H1 (cell line): ENCODE measurements around the gene RXRA. TPM values are rescaled to one million over a fixed set of nuclear protein-coding genes. Genes with fewer than 3 reads are reported as not detected.

ENCODE experiments used
- CTCF ChIA-PET: fragments of 300-600 bp; sonication (Branson Sonifier 250); formaldehyde crosslinking; loops from one replicate; lab custom pipeline; 2021; ENCODE audit not compliant: partially characterized antibody; lab: Charles Lee
- POLR2A ChIA-PET: fragments of 300-600 bp; sonication (Branson Sonifier 250); formaldehyde crosslinking; loops from one replicate; lab custom pipeline; 2021; ENCODE audit warnings: inconsistent platforms; ENCODE audit not compliant: partially characterized antibody; lab: Charles Lee
- DNase-seq, 2 experiments: peaks; one replicate each; pipeline versions ENCODE4 v3.0.0 to v3.0.0-alpha.2; 2010 to 2022; ENCODE audit warnings: low spot score in 2 of 2, low read depth in 1 of 2, mixed read lengths in 1 of 2
- FAIRE-seq: peaks from 2 replicates; lab custom pipeline; 2011; peaks lifted over from hg19 to GRCh38; lab: Jason Lieb, UNC
- H2AFZ ChIP-seq: 2 replicates; pipeline ENCODE4 v1.8.1; 2012; ENCODE audit warnings: low read length, inconsistent platforms
- H2AK5ac ChIP-seq: 2 replicates; pipeline ENCODE4 v1.6.1; 2013; ENCODE audit warnings: low read depth, low read length
- H2BK120ac ChIP-seq: replicated peaks from 2 replicates; pipeline ENCODE3; 2013; ENCODE audit warnings: low read depth, low read length, inconsistent platforms
- H2BK12ac ChIP-seq: 2 replicates; pipeline ENCODE4 v1.6.1; 2013; ENCODE audit warnings: low read depth, low read length
- H2BK15ac ChIP-seq: 2 replicates; pipeline ENCODE4 v1.6.1; 2013; ENCODE audit warnings: low read length
- H2BK20ac ChIP-seq: 2 replicates; pipeline ENCODE4 v1.6.1; 2013; ENCODE audit warnings: low read length
- H2BK5ac ChIP-seq: 2 replicates; pipeline ENCODE4 v1.6.1; 2013; ENCODE audit warnings: low read depth, low read length
- H3K14ac ChIP-seq: 2 replicates; pipeline ENCODE4 v1.6.1; 2013; ENCODE audit warnings: inconsistent platforms; ENCODE audit not compliant: insufficient read length
- H3K18ac ChIP-seq: 2 replicates; pipeline ENCODE4 v1.6.1; 2013; ENCODE audit warnings: low read length; ENCODE audit errors: extremely low read depth
- H3K23ac ChIP-seq: 2 replicates; pipeline ENCODE4 v1.6.1; 2013; ENCODE audit warnings: inconsistent platforms; ENCODE audit not compliant: insufficient read length
- H3K23me2 ChIP-seq: 2 replicates; pipeline ENCODE4 v1.6.1; 2013; ENCODE audit warnings: low read depth, low read length
- H3K27ac ChIP-seq: 2 replicates; pipeline ENCODE4 v1.6.1; 2011; ENCODE audit warnings: low read depth, low read length, inconsistent platforms
- H3K27me3 ChIP-seq, 4 experiments: replicated peaks in 1 of 4; 1 replicate in 1 of 4; 2 replicates in 3 of 4; pipeline versions ENCODE4 v1.6.1 to v1.8.1; 2011 to 2013; ENCODE audit warnings: low read length in 3 of 4, mild to moderate bottlenecking in 3 of 4, inconsistent platforms in 2 of 4, mixed read lengths in 2 of 4, moderate library complexity in 1 of 4; ENCODE audit not compliant: control insufficient read depth in 3 of 4, insufficient read depth in 3 of 4; ENCODE audit errors: extremely low read depth in 1 of 4
- H3K36me3 ChIP-seq, 4 experiments: 2 replicates each; pipeline versions ENCODE4 v1.6.1 to v1.8.1; 2011 to 2013; ENCODE audit warnings: mild to moderate bottlenecking in 4 of 4, low read length in 3 of 4, moderate library complexity in 2 of 4, control low read depth in 1 of 4, inconsistent platforms in 1 of 4; ENCODE audit not compliant: insufficient read depth in 4 of 4, control insufficient read depth in 2 of 4
- H3K4ac ChIP-seq: replicated peaks from 2 replicates; pipeline ENCODE3; 2013; ENCODE audit warnings: low read length, low read depth, mixed read lengths, inconsistent platforms; ENCODE audit not compliant: insufficient read length
- H3K4me1 ChIP-seq, 4 experiments: replicated peaks in 1 of 4; 1 replicate in 1 of 4; 2 replicates in 3 of 4; pipeline versions ENCODE4 v1.6.1 to v1.8.1; 2011 to 2013; ENCODE audit warnings: low read length in 3 of 4, inconsistent platforms in 2 of 4, mixed read lengths in 1 of 4; ENCODE audit not compliant: insufficient read depth in 4 of 4, control insufficient read depth in 3 of 4
- H3K4me2 ChIP-seq, 2 experiments: 2 replicates each; pipeline versions ENCODE4 v1.6.1 to v1.8.1; 2011 to 2013; ENCODE audit warnings: low read depth in 2 of 2, low read length in 2 of 2, control low read depth in 1 of 2, inconsistent platforms in 1 of 2, mild to moderate bottlenecking in 1 of 2; ENCODE audit not compliant: insufficient read depth in 1 of 2
- H3K4me3 ChIP-seq, 4 experiments: fragments of 200-600, 300-600 bp in 1 of 4; sonication (generic), shearing (Covaris generic), sonication (Bioruptor Twin) in 1 of 4; 2 replicates each; pipeline versions ENCODE4 v1.5.1 to v1.8.1; 2011 to 2016; ENCODE audit warnings: low read length in 4 of 4, low read depth in 3 of 4, control low read depth in 2 of 4, inconsistent platforms in 2 of 4, mild to moderate bottlenecking in 2 of 4, mixed read lengths in 1 of 4, moderate library complexity in 1 of 4; ENCODE audit not compliant: insufficient read depth in 2 of 4; ENCODE audit errors: extremely low read depth in 1 of 4
- H3K56ac ChIP-seq: replicated peaks from 2 replicates; pipeline ENCODE3; 2013; ENCODE audit warnings: low read depth, mild to moderate bottlenecking, mixed read lengths, low read length, inconsistent platforms; ENCODE audit not compliant: insufficient read length
- H3K79me1 ChIP-seq: 2 replicates; pipeline ENCODE4 v1.6.1; 2013; ENCODE audit warnings: low read depth, low read length, control low read depth
- H3K79me2 ChIP-seq, 2 experiments: 2 replicates each; pipeline versions ENCODE4 v1.6.1 to v1.8.1; 2012 to 2013; ENCODE audit warnings: low read length in 2 of 2, mild to moderate bottlenecking in 2 of 2, inconsistent platforms in 1 of 2; ENCODE audit not compliant: insufficient read depth in 2 of 2, control insufficient read depth in 1 of 2
- H3K9ac ChIP-seq, 4 experiments: replicated peaks in 1 of 4; 1 replicate in 1 of 4; 2 replicates in 3 of 4; pipeline versions ENCODE4 v1.6.1 to v1.8.1; 2011 to 2013; ENCODE audit warnings: low read depth in 3 of 4, low read length in 3 of 4, control low read depth in 2 of 4, mild to moderate bottlenecking in 2 of 4, moderate library complexity in 2 of 4, inconsistent platforms in 1 of 4; ENCODE audit errors: extremely low read depth in 1 of 4
- H3K9me3 ChIP-seq, 2 experiments: 2 replicates each; pipeline versions ENCODE4 v1.6.1 to v1.8.1; 2012 to 2013; ENCODE audit warnings: mild to moderate bottlenecking in 2 of 2, moderate library complexity in 2 of 2, control low read depth in 1 of 2, inconsistent platforms in 1 of 2, low read depth in 1 of 2, low read length in 1 of 2, mixed read lengths in 1 of 2; ENCODE audit not compliant: insufficient read depth in 2 of 2
- H4K20me1 ChIP-seq, 2 experiments: replicated peaks in 1 of 2; 2 replicates each; pipeline versions ENCODE3 to v1.8.1; 2011 to 2013; ENCODE audit warnings: inconsistent platforms in 2 of 2, low read length in 2 of 2, mild to moderate bottlenecking in 1 of 2; ENCODE audit not compliant: insufficient read depth in 2 of 2, control insufficient read depth in 1 of 2
- H4K5ac ChIP-seq: 2 replicates; pipeline ENCODE4 v1.6.1; 2013; ENCODE audit warnings: low read length, low read depth, mixed read lengths, inconsistent platforms; ENCODE audit not compliant: insufficient read length
- H4K8ac ChIP-seq: 2 replicates; pipeline ENCODE4 v1.8.0; 2013; ENCODE audit warnings: mild to moderate bottlenecking, moderate library complexity, low read length, inconsistent platforms; ENCODE audit not compliant: insufficient read depth; ENCODE audit errors: extremely low read depth
- H4K91ac ChIP-seq: replicated peaks from 2 replicates; pipeline ENCODE3; 2013; ENCODE audit warnings: low read length, mixed read lengths, inconsistent platforms; ENCODE audit not compliant: insufficient read length
- CHD1 ChIP-seq: IDR thresholded peaks from 2 replicates; pipeline ENCODE4 v1.6.1; 2012; ENCODE audit warnings: low read depth, low read length, improper control_type of control experiment
- SAP30 ChIP-seq: fragments of 300-600 bp; sonication (generic); IDR thresholded peaks from 2 replicates; pipeline ENCODE4 v1.7.1; 2012; ENCODE audit warnings: low read length, moderate library complexity, mild to moderate bottlenecking, inconsistent platforms; ENCODE audit not compliant: insufficient read depth, insufficient replicate concordance
- SP4 ChIP-seq: IDR thresholded peaks from 2 replicates; pipeline ENCODE4 v1.6.1; 2012; ENCODE audit warnings: low read length, inconsistent platforms
- TAF7 ChIP-seq: optimal IDR thresholded peaks from 2 replicates; pipeline ENCODE3; 2011; ENCODE audit warnings: low read depth, mild to moderate bottlenecking, inconsistent platforms, low read length, moderate library complexity, borderline replicate concordance
- TBP ChIP-seq: IDR thresholded peaks from 2 replicates; pipeline ENCODE4 v1.6.1; 2011; ENCODE audit warnings: low read depth, low read length, improper control_type of control experiment
- WGBS, 2 experiments: shearing (Covaris generic) in 1 of 2; methylation state at CpG; one replicate each; pipeline versions ENCODE4 v1.1.6 to v1.1.7; 2013 to 2015; ENCODE audit warnings: low lambda C conversion rate in 2 of 2, mixed read lengths in 2 of 2, inconsistent platforms in 1 of 2, low coverage in 1 of 2, missing lambda C conversion rate in 1 of 2; ENCODE audit not compliant: insufficient replicate concordance in 2 of 2, insufficient coverage in 1 of 2, insufficient read length in 1 of 2; ENCODE audit errors: extremely low coverage in 1 of 2, missing lambda C conversion rate in 1 of 2; 5-methylcytosine and 5-hydroxymethylcytosine counted together
- polyA plus RNA-seq, 7 experiments: library from polyadenylated mRNA; depleted of rRNA in 3 of 7; stranded (reverse) in 5 of 7; unstranded in 2 of 7; fragments of >200 nt in 5 of 7; fragments of 200-250 nt in 2 of 7; gene quantifications; 1 replicate in 5 of 7; 2 replicates in 1 of 7; 4 replicates in 1 of 7; pipeline versions ENCODE4 v1.2.1 to v1.2.3, GENCODE V29; 2011 to 2013; ENCODE audit warnings: missing spikeins in 2 of 7, mixed read lengths in 2 of 7
- total RNA-seq: library from RNA; stranded (reverse); fragmentation: NEBNext Ultra II Directional; extraction: Animal tissue kit (Norgen Biotek cat#: 25700); gene quantifications from 2 replicates; pipeline ENCODE4 v1.2.1, GENCODE V29; 2021

Gene RXRA
- total and polyA plus RNA-seq, 2 of the 8 experiments (the other 6 are each of a cell fraction or from before 2014, with no cell fraction given) = 9.8 to 29.4 TPM

- H3K79me1 ChIP-seq = peaks cover 36% of the 10 kb centered on the region
- H2AK5ac ChIP-seq = no peak overlapping the region
- ChIA-PET POLR2A (interaction anchor here (0.7 kb wide), 1 partner anchor 408 kb away, joined by 3 read pairs; no protein-coding TSS in a partner anchor), CTCF (interaction anchor here (1.3 to 1.6 kb wide), 2 partner anchors 10 to 165 kb away, joined by 3 to 4 read pairs; no protein-coding TSS in a partner anchor)
- no peak overlapping the region for H3K27ac ChIP-seq
- peaks cover 16 to 48% of the 10 kb centered on the region in 2 experiments for H4K20me1 ChIP-seq
- no peaks in the 10 kb centered on the region; the same call in 1 of the 2 replicates for H3K23me2 ChIP-seq
- H2BK5ac ChIP-seq = peak overlapping the region; percentile 93; the same call in 1 of the 2 replicates
- H3K4me3 ChIP-seq = no peak overlapping the region
- FAIRE-seq (no peak), DNase-seq (no peak)
- no peak overlapping the region for H2BK120ac ChIP-seq
- no peak overlapping the region for H2BK15ac ChIP-seq
- peak overlapping the region; percentile 8; the same call in 1 of the 2 replicates for H4K8ac ChIP-seq
- H2BK12ac ChIP-seq = no peak overlapping the region; the same call in 1 of the 2 replicates
- H3K4ac ChIP-seq = no peak overlapping the region
- no peak overlapping the region for H2BK20ac ChIP-seq
- H3K14ac ChIP-seq = no peak overlapping the region
- H2AFZ ChIP-seq = no peak overlapping the region
- no peaks in the 10 kb centered on the region for H3K27me3 ChIP-seq
- no peak overlapping the region for H3K23ac ChIP-seq
- no peak overlapping the region for H3K9ac ChIP-seq
- H3K56ac ChIP-seq = no peak overlapping the region
- H4K91ac ChIP-seq = no peak overlapping the region
- H3K18ac ChIP-seq = no peak overlapping the region
- no peaks in the 10 kb centered on the region; a peak in 1 of 7 replicates for H3K4me1 ChIP-seq
- H3K79me2 ChIP-seq = peaks cover 3 to 80% of the 10 kb centered on the region in 2 experiments; a peak in 3 of 4 replicates
- WGBS, 2 experiments = 90% methylated on average over 28 of the region's 28 CpGs; no CpG with 5 or more reads in 1 of the 2 experiments
- no peak overlapping the region for H4K5ac ChIP-seq
- H3K4me2 ChIP-seq = no peak overlapping the region
- no peaks in the 10 kb centered on the region for H3K9me3 ChIP-seq
- no peaks in the 10 kb centered on the region for H3K36me3 ChIP-seq
- TF ChIP-seq CHD1 = no peak
- no peak for TF ChIP-seq TAF7
- TF ChIP-seq TBP = no peak
- no peak for TF ChIP-seq SP4
- no peak for TF ChIP-seq SAP30
Measured at GRCh38 chr9:134340475-134341160, 14.4 kb downstream of the RXRA start.
